ENCODE measurements around the gene SRPRB. TPM values are rescaled to one million over a fixed set of nuclear protein-coding genes. Genes with fewer than 3 reads are reported as not detected.
A peak's percentile ranks its signal among the peaks of the same experiment; 100 is the strongest.

The SRPRB gene
- total RNA-seq, 2 experiments from 2014 or later = 42.7 to 66.2 TPM

DNA sequence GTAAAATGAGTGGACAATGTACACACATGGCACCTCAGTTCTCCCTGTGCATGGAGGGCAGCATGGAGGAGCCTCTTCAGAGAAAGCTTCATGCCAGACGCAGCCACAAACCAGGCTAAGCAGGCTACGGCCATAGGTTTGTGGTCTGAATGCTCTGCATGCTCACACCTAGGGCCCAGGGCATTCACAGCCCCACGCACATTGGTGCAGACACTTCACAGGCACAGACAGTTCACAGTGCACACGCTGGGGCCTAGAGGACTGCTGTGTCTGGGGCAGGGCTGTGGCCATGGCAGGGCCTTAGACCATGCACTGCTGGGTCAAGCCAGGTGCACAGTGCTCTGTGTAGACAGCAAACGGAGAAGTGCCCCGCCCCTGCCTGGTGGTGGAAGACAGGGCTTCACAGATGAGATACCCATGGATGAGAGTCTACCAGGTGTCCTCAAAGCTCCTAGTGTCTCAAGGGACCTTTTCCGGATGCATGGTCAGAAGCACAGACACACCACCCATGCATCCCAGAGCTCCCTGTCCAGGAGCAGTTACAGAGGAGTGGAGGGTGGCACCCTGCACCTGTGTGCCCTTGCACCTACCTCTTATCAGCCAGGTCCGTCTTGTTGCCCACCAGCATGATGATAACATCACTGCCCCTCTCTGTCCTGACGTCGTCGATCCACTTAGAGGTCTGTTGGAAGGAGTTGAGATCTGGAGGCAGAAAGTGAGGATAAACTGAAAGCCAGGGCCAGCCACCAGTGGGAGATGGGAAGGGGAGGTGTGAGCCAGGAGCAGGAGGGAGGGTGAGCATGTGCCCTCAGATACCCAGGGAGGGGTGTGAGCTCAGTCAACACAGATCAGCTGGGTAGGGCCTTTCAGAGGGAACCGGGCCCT lies 33.5 kb downstream of the SRPRB start:
- no peaks in the 10 kb centered on the region for H3K36me3 Mint-ChIP-seq (ENCODE audit: low read depth)
- DNase-seq = no peak
- no peaks in the 10 kb centered on the region for H3K27me3 Mint-ChIP-seq
- ChIA-PET CTCF (no interaction called here), POLR2A (interaction anchor here (0.6 kb wide), 1 partner anchor 18 kb away, joined by 3 read pairs; no protein-coding TSS in a partner anchor)
- H3K4me1 Mint-ChIP-seq = no peaks in the 10 kb centered on the region
- intact Hi-C loops (cut with DNase I, micrococcal nuclease) = no loop called here
- no peak overlapping the region for H3K27ac Mint-ChIP-seq
- no peaks in the 10 kb centered on the region for H3K9me3 Mint-ChIP-seq (ENCODE audit: low read depth)
- ATAC-seq = no peak
- H3K4me3 Mint-ChIP-seq = no peak overlapping the region

DNA sequence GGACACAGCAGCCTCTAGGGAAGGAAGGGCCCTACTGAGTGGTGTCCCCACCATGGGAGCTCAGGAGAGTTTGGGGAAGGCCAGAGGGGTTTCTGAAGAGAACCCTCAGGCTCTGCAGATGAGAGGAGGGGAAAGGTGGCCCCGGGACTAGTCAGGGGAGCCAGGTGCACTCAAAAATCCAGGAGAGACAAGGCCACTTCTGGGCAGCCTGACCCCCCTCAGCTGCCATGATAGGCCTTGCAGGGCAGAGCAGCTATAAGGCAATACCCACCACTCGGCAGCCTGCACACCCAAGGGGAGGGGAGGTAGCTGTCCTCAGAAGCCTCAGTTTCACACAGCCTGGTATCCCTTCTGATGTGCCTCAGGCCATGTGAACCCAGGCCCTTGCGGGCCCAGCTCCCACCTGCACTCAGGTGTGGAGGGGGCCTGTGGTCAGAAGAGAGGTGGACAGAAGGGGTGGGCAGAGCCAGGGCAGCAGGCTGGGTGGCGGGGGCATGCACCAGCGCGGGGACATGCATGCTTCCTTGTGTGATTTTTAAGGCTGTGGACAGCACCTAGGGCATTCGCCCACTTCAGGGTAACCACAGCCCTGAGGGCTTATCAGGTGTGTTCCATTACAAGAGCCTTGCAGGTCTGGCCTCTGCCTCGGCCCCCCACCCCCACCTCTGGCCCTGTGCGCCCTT lies 34.6 kb downstream of the SRPRB start:
- Mint-ChIP-seq H3K4me1 (no peaks in the 10 kb centered on the region), H3K27ac (no peak overlapping the region), H3K36me3 (ENCODE audit: low read depth) (no peaks in the 10 kb centered on the region), H3K9me3 (ENCODE audit: low read depth) (no peaks in the 10 kb centered on the region), H3K27me3 (no peaks in the 10 kb centered on the region), H3K4me3 (no peak overlapping the region)
- intact Hi-C loops (cut with DNase I, micrococcal nuclease) = no loop called here
- POLR2A ChIA-PET = interaction anchor here (0.6 kb wide), 1 partner anchor 17 kb away, joined by 3 read pairs; no protein-coding TSS in a partner anchor
- ATAC-seq (no peak), DNase-seq (no peak)
- CTCF ChIA-PET = interaction anchor here (0.8 kb wide), 1 partner anchor 23 kb away, joined by 3 read pairs; no protein-coding TSS in a partner anchor

DNA sequence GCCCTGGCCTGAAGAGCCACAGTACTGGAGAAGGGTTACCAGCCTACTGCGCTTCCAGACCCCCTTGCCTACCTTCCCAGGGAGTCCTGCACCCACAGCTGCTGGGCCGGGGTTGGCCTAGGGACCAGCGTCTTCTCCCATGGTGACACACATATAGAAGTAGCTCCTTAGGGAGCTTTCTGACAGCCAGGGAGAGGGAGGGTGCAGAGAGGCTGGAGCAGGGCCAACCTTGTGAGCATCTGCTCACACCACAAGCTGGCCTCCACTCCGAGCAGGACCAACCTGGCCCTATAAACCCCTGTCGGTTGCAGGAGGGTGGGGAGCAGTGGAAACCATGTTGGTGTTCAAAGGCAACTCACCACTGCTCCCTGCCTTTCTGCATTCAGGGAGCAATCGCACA lies 35.2 kb downstream of the SRPRB start:
- Mint-ChIP-seq H3K4me1 (no peaks in the 10 kb centered on the region), H3K27ac (no peak overlapping the region), H3K4me3 (no peak overlapping the region), H3K9me3 (ENCODE audit: low read depth) (no peaks in the 10 kb centered on the region), H3K27me3 (no peaks in the 10 kb centered on the region), H3K36me3 (ENCODE audit: low read depth) (no peaks in the 10 kb centered on the region)
- CTCF ChIA-PET = interaction anchor here (0.8 kb wide), 1 partner anchor 23 kb away, joined by 3 read pairs; no protein-coding TSS in a partner anchor
- intact Hi-C loops (cut with DNase I, micrococcal nuclease) = no loop called here
- ATAC-seq (no peak), DNase-seq (no peak)
- POLR2A ChIA-PET = no interaction called here

DNA sequence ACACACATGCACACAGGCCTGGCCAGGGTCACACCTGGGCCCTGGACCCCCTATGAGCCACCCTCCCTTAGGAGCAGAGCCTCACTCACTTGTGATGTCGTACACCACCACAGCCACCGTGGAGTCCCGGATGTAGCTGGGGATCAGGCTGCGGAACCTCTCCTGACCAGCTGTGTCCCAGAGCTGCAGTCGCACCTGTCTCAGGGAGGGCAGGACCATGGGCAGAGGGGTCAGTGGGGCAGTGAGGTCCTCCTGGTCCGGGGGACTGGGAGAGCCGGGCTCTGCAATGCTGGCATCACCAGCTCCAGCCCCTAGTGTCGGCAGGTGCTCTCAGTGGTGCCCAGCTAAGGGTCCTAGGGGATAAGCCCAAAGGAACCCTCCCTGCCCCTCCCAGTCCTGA lies 35.6 kb downstream of the SRPRB start:
- intact Hi-C loops (cut with DNase I, micrococcal nuclease) = no loop called here
- DNase-seq (no peak), ATAC-seq (no peak)
- H3K27ac Mint-ChIP-seq = no peak overlapping the region
- H3K4me1 Mint-ChIP-seq = no peaks in the 10 kb centered on the region
- ChIA-PET POLR2A (no interaction called here), CTCF (no interaction called here)
- no peaks in the 10 kb centered on the region for H3K9me3 Mint-ChIP-seq (ENCODE audit: low read depth)
- no peak overlapping the region for H3K4me3 Mint-ChIP-seq
- H3K36me3 Mint-ChIP-seq (ENCODE audit: low read depth) = no peaks in the 10 kb centered on the region
- no peaks in the 10 kb centered on the region for H3K27me3 Mint-ChIP-seq

DNA sequence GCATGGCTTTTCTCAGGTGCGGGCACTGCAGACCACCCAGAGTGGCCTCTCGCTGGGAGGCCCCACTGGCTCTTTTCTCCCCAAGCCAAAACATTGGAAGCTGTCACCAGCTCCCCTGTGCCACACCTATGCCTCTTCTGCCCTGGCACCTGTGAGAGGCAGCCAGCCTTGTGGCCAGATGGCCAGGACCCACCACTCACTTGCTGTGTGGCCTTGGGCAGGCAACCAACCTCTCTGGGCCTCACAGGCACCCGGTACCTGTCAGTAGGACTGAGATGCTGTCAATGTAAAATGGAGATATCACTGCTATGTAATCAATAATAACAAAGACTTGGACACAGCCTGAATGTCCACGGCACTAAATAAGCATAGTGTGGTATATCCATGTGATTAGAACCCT lies 36.5 kb downstream of the SRPRB start:
- H3K4me1 Mint-ChIP-seq = no peaks in the 10 kb centered on the region
- H3K27me3 Mint-ChIP-seq = no peaks in the 10 kb centered on the region
- ChIA-PET POLR2A (no interaction called here), CTCF (no interaction called here)
- ATAC-seq = no peak
- H3K9me3 Mint-ChIP-seq (ENCODE audit: low read depth) = no peaks in the 10 kb centered on the region
- intact Hi-C loops (cut with DNase I, micrococcal nuclease) = no loop called here
- no peak overlapping the region for H3K4me3 Mint-ChIP-seq
- H3K36me3 Mint-ChIP-seq (ENCODE audit: low read depth) = no peaks in the 10 kb centered on the region
- no peak overlapping the region for H3K27ac Mint-ChIP-seq
- no peak for DNase-seq

DNA sequence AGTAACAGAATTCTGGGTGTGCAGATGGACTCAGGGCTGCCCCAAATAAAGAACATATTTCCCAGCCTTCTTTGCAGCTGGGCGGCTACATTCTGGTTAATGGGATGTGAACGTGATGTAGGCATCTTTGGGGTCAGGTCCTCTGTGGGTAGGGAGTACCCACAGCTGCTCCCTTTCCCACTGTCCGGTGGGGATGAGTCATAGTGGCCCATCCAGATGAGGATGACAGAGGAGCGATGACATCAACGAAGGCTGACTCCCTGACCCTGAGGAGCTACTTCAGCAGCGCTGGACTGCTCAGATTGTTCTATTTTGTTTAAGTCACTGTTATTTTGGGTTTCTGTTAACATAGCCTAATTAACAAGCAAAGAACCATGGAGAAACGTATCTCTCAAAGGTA lies 38.0 kb downstream of the SRPRB start:
- DNase-seq (no peak), ATAC-seq (no peak)
- Mint-ChIP-seq H3K36me3 (ENCODE audit: low read depth) (no peaks in the 10 kb centered on the region), H3K4me1 (no peaks in the 10 kb centered on the region), H3K27me3 (no peaks in the 10 kb centered on the region), H3K27ac (no peak overlapping the region), H3K9me3 (ENCODE audit: low read depth) (no peaks in the 10 kb centered on the region), H3K4me3 (no peak overlapping the region)
- intact Hi-C loops (cut with DNase I, micrococcal nuclease) = no loop called here
- ChIA-PET CTCF (no interaction called here), POLR2A (no interaction called here)

DNA sequence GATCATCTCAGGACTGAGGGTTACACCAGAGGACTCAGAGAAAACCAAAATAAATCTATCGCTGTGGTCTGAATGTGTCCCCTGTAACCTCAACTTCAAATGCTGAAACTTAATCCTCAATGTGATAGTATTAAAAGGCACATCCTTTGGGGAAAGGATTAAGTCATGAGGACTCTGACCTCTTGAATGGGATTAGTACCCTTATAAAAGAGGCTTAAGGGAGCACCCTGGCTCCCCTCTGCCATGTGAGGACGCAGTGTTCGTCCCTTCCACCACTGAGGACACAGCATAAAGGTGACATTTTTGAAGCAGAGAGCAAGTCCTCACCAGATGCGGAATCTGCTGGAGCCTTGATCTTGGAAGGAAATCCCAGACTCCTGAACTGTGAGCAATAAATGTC lies 39.5 kb downstream of the SRPRB start:
- no peak overlapping the region for H3K27ac Mint-ChIP-seq
- no peak overlapping the region for H3K4me3 Mint-ChIP-seq
- no peaks in the 10 kb centered on the region for H3K27me3 Mint-ChIP-seq
- ChIA-PET CTCF (no interaction called here), POLR2A (no interaction called here)
- intact Hi-C loops (cut with DNase I, micrococcal nuclease) = no loop called here
- no peaks in the 10 kb centered on the region for H3K9me3 Mint-ChIP-seq (ENCODE audit: low read depth)
- ATAC-seq = no peak
- no peak for DNase-seq
- no peaks in the 10 kb centered on the region for H3K36me3 Mint-ChIP-seq (ENCODE audit: low read depth)
- no peaks in the 10 kb centered on the region for H3K4me1 Mint-ChIP-seq

DNA sequence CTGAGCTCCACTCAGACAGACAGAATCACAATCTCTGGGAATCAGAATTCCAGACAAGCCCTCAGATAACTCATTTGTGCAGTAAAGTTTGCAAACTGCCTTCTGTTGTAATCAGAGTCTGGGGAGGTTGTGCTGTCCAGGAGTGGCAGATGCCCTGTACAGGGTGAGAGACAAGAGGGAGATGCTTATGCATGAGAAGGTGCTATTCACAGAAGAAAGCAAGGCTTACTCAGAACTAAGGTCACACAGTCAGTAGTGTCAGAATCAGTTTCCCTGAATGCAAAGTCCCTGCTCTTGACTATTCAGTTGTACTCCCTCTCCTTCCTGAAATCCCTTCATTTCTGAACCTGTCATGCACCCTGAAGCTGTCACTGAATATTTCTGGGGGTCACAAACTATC lies 43.7 kb downstream of the SRPRB start:
- CTCF ChIA-PET = no interaction called here

DNA sequence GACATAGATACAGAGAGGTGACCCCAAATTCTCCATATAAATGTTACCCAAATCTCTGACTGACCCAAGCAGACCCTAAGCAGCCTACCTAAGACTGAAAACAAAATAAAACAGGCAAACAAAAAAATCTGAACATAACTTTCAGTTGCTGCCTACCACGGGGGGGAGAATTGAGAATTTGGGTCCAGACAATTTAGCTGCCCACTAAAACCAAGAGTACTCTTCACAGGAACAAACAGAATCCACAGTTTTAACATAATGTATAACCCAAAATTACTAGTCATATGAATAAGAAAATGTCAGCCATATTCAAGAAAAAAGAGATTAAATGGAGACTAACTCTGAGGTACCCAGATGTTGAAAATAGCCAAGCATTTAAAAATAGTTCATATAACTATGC lies 44.4 kb downstream of the SRPRB start:
- H3K27me3 Mint-ChIP-seq = peaks cover 3% of the 10 kb centered on the region
- H3K4me3 Mint-ChIP-seq = no peak overlapping the region
- DNase-seq = no peak
- no peak for ATAC-seq
- H3K4me1 Mint-ChIP-seq = peaks cover 8% of the 10 kb centered on the region
- H3K9me3 Mint-ChIP-seq (ENCODE audit: low read depth) = no peaks in the 10 kb centered on the region
- no peak overlapping the region for H3K27ac Mint-ChIP-seq
- no peaks in the 10 kb centered on the region for H3K36me3 Mint-ChIP-seq (ENCODE audit: low read depth)
- ChIA-PET POLR2A (no interaction called here), CTCF (interaction anchor here (1.5 kb wide), 1 partner anchor 33 kb away, joined by 4 read pairs; no protein-coding TSS in a partner anchor)
- intact Hi-C loops (cut with DNase I, micrococcal nuclease) = loop anchor here in 1 of 2 experiments (1.0 kb wide), 1 partner anchor 34 kb away; no protein-coding TSS in a partner anchor

More for the DNA sequence above, 43.7 kb downstream of the SRPRB start:
- Mint-ChIP-seq H3K36me3 (ENCODE audit: low read depth) (no peaks in the 10 kb centered on the region), H3K27ac (no peak overlapping the region), H3K4me3 (no peak overlapping the region), H3K4me1 (peaks cover 8% of the 10 kb centered on the region), H3K27me3 (peaks cover 3% of the 10 kb centered on the region), H3K9me3 (ENCODE audit: low read depth) (no peaks in the 10 kb centered on the region)
- ATAC-seq (peak; percentile 25), DNase-seq (no peak)
- intact Hi-C loops (cut with DNase I, micrococcal nuclease) = no loop called here
- POLR2A ChIA-PET = no interaction called here

DNA sequence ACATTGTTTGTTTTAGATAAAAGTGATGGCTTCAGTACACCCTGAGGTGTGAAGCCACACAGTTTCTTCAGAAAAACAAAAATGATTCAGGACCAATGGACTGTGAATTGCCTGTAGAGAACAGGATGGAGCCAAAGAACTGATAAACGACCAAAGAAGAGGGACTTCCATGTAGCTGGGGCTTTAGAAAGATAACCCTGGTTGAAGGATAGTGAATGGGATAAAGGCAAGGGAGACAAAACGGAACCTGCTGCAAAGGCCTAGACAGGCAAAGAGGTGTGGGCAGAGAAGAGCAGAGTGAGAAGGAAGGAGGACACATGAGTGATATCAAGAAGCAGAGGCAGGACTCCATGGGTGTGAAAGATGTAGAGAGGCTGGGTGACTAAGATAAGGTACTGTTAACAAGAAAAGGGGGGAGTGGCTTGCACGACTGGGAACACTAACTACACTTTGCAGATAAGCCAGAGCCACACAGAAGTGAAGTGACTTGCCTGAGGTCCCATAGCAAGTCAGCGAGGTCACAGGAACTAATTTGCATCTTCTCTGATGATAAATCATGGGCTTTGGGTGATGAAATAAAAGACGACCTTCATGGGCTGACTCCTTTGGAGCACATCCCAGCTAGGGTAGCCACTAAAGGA lies 45.8 kb downstream of the SRPRB start:
- ChIA-PET CTCF (interaction anchor here (0.7 to 1.5 kb wide), 2 partner anchors 34 to 342 kb away, joined by 3 to 4 read pairs; no protein-coding TSS in a partner anchor), POLR2A (no interaction called here)
- Mint-ChIP-seq H3K9me3 (ENCODE audit: low read depth) (no peaks in the 10 kb centered on the region), H3K27ac (peak overlapping the region; percentile 7), H3K27me3 (peaks cover 3% of the 10 kb centered on the region), H3K4me3 (no peak overlapping the region), H3K4me1 (peaks cover 8% of the 10 kb centered on the region), H3K36me3 (ENCODE audit: low read depth) (no peaks in the 10 kb centered on the region)
- DNase-seq (peak; percentile 60), ATAC-seq (peak; percentile 97)
- intact Hi-C loops (cut with DNase I, micrococcal nuclease) = loop anchor here in 1 of 2 experiments (1.0 kb wide), 1 partner anchor 46 kb away; the partner anchor contains the start of gene SRPRB

DNA sequence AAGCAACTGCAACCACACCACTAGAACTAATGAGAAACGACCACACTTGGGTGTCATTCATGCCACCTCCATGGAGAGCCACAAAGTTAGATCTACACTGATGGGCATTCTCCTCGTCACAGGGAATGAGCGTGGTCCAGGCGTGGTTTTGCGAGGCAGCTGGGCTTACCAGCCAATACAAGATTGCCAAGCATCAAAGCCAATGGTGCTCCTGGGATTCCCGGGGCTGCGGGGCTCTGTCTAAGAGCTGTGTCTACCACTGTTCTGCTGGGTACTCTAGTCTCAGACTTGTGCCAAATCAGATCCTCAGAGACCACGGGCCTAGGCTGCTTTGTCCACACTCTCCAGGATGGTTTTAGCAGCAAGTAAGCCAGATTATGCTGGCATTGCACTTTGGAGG lies 46.3 kb downstream of the SRPRB start:
- no peaks in the 10 kb centered on the region for H3K36me3 Mint-ChIP-seq (ENCODE audit: low read depth)
- ATAC-seq (no peak), DNase-seq (no peak)
- ChIA-PET POLR2A (interaction anchor here (0.7 kb wide), 1 partner anchor 99 kb away, joined by 4 read pairs; no protein-coding TSS in a partner anchor), CTCF (no interaction called here)
- intact Hi-C loops (cut with DNase I, micrococcal nuclease) = loop anchor here in 1 of 2 experiments (1.0 kb wide), 1 partner anchor 47 kb away; the partner anchor contains the start of gene SRPRB
- peaks cover 8% of the 10 kb centered on the region for H3K4me1 Mint-ChIP-seq
- H3K9me3 Mint-ChIP-seq (ENCODE audit: low read depth) = no peaks in the 10 kb centered on the region
- H3K27me3 Mint-ChIP-seq = peaks cover 3% of the 10 kb centered on the region
- no peak overlapping the region for H3K27ac Mint-ChIP-seq
- no peak overlapping the region for H3K4me3 Mint-ChIP-seq

Measured in activated CD4-positive, alpha-beta T cell treated with anti-CD3 and anti-CD28 coated beads for 36 hours (primary cell).